IMR-90 (cell line): ENCODE results near the gene YBX2. TPM values are rescaled to one million over a fixed set of nuclear protein-coding genes. Genes with fewer than 3 reads are reported as not detected.

Source experiments
- ATAC-seq: fragments of 200-7000 bp; cut with Tn5 transposase; 2 replicates; pipeline ENCODE4 v1.9.1; 2020; ENCODE audit warnings: low read depth, mild to moderate bottlenecking, moderate library complexity
- BruUV-seq: library from RNA; stranded (reverse); fragments of 400-500 nt; replicated peaks from 2 replicates; lab custom pipeline; 2021; lab: Mats Ljungman, UMichigan
- CTCF ChIA-PET: fragments of 300-600 bp; formaldehyde crosslinking; extraction: SDS; loops from one replicate; lab custom pipeline; 2021; ENCODE audit warnings: antibody characterized with exemption; lab: Yijun Ruan, JAX
- POLR2A ChIA-PET: fragments of 300-600 bp; sonication (Branson Sonifier 250); formaldehyde crosslinking; loops from one replicate; lab custom pipeline; 2022; ENCODE audit warnings: antibody characterized with exemption; ENCODE audit not compliant: unreplicated experiment; lab: Charles Lee
- DNase-seq: peaks from one replicate; pipeline ENCODE4 v3.0.0; 2013
- H2AFZ ChIP-seq: replicated peaks from 2 replicates; pipeline ENCODE3; 2013; ENCODE audit warnings: low read length, mild to moderate bottlenecking; ENCODE audit not compliant: poor library complexity
- H2AK5ac ChIP-seq: 2 replicates; pipeline ENCODE4 v1.6.1; 2013; ENCODE audit warnings: low read depth, low read length, inconsistent platforms
- H2AK9ac ChIP-seq: replicated peaks from 2 replicates; pipeline ENCODE3; 2013; ENCODE audit warnings: mild to moderate bottlenecking, low read depth, low read length, moderate library complexity; ENCODE audit not compliant: poor library complexity
- H2BK120ac ChIP-seq: 2 replicates; pipeline ENCODE4 v1.6.1; 2013; ENCODE audit warnings: low read depth, low read length, inconsistent platforms
- H2BK15ac ChIP-seq: 3 replicates; pipeline ENCODE4 v1.6.1; 2013; ENCODE audit warnings: low read depth, low read length, inconsistent platforms
- H2BK20ac ChIP-seq: 2 replicates; pipeline ENCODE4 v1.6.1; 2013; ENCODE audit warnings: low read depth, mild to moderate bottlenecking, inconsistent platforms, low read length, moderate library complexity
- H2BK5ac ChIP-seq: 2 replicates; pipeline ENCODE4 v1.6.1; 2013; ENCODE audit warnings: mild to moderate bottlenecking, low read depth, low read length, inconsistent platforms; ENCODE audit not compliant: poor library complexity, severe bottlenecking
- H3K14ac ChIP-seq: replicated peaks from 2 replicates; pipeline ENCODE4 v1.6.1; 2013; ENCODE audit warnings: low read depth, low read length, inconsistent platforms
- H3K18ac ChIP-seq: 2 replicates; pipeline ENCODE4 v1.6.1; 2013; ENCODE audit warnings: low read depth, low read length, control low read depth
- H3K23ac ChIP-seq: 2 replicates; pipeline ENCODE4 v1.6.1; 2013; ENCODE audit warnings: low read depth, low read length, inconsistent platforms
- H3K27ac ChIP-seq: 2 replicates; pipeline ENCODE4 v1.5.1; 2013; ENCODE audit warnings: mild to moderate bottlenecking, control low read depth, low read length; ENCODE audit not compliant: insufficient read depth
- H3K27me3 ChIP-seq: 2 replicates; pipeline ENCODE4 v1.6.1; 2013; ENCODE audit warnings: low read length; ENCODE audit not compliant: control insufficient read depth, insufficient read depth
- H3K36me3 ChIP-seq: 2 replicates; pipeline ENCODE4 v1.6.1; 2013; ENCODE audit warnings: low read length, mixed read lengths; ENCODE audit not compliant: control insufficient read depth, insufficient read depth
- H3K4ac ChIP-seq: 2 replicates; pipeline ENCODE4 v1.6.1; 2013; ENCODE audit warnings: low read depth, low read length, inconsistent platforms
- H3K4me1 ChIP-seq: 2 replicates; pipeline ENCODE4 v1.6.1; 2013; ENCODE audit warnings: low read length, mixed read lengths; ENCODE audit not compliant: control insufficient read depth, insufficient read depth
- H3K4me2 ChIP-seq: 2 replicates; pipeline ENCODE4 v1.6.1; 2013; ENCODE audit warnings: low read depth, mild to moderate bottlenecking, control low read depth, low read length, moderate library complexity
- H3K4me3 ChIP-seq: 2 replicates; pipeline ENCODE4 v1.5.1; 2013; ENCODE audit warnings: low read depth, mild to moderate bottlenecking, control low read depth, low read length, moderate library complexity; ENCODE audit not compliant: insufficient read depth
- H3K56ac ChIP-seq: 2 replicates; pipeline ENCODE4 v1.6.1; 2013; ENCODE audit warnings: low read length, inconsistent platforms; ENCODE audit not compliant: insufficient read depth; ENCODE audit errors: extremely low read depth
- H3K79me1 ChIP-seq, 2 experiments: 2 replicates each; pipeline ENCODE4 v1.6.1; 2013; ENCODE audit warnings: low read length in 2 of 2, inconsistent platforms in 1 of 2, low read depth in 1 of 2
- H3K9ac ChIP-seq: 2 replicates; pipeline ENCODE4 v1.6.1; 2013; ENCODE audit warnings: low read depth, low read length, control low read depth
- H3K9me1 ChIP-seq: 2 replicates; pipeline ENCODE4 v1.6.1; 2013; ENCODE audit warnings: low read length, inconsistent platforms; ENCODE audit not compliant: insufficient read depth
- H3K9me3 ChIP-seq: 2 replicates; pipeline ENCODE4 v1.6.1; 2013; ENCODE audit warnings: low read length; ENCODE audit not compliant: control insufficient read depth, insufficient read depth
- H4K20me1 ChIP-seq: 2 replicates; pipeline ENCODE4 v1.6.1; 2013; ENCODE audit warnings: low read length, inconsistent platforms; ENCODE audit not compliant: insufficient read depth
- H4K5ac ChIP-seq: 2 replicates; pipeline ENCODE4 v1.6.1; 2013; ENCODE audit warnings: mild to moderate bottlenecking, low read depth, low read length, control low read depth
- H4K8ac ChIP-seq, 2 experiments: 2 replicates each; pipeline ENCODE4 v1.6.1; 2013; ENCODE audit warnings: low read depth in 2 of 2, low read length in 2 of 2, control low read depth in 1 of 2, inconsistent platforms in 1 of 2
- H4K91ac ChIP-seq: 2 replicates; pipeline ENCODE4 v1.6.1; 2013; ENCODE audit warnings: low read depth, low read length, inconsistent platforms; ENCODE audit not compliant: insufficient read depth
- BHLHE40 ChIP-seq: fragments of 150-350 bp; IDR thresholded peaks from 2 replicates; pipeline ENCODE4 v1.6.1; 2016; ENCODE audit warnings: mild to moderate bottlenecking, low read depth, low read length
- CEBPB ChIP-seq: IDR thresholded peaks from 2 replicates; pipeline ENCODE4 v1.6.1; 2012; ENCODE audit warnings: low read depth, low read length, improper control_type of control experiment
- CHD1 ChIP-seq: IDR thresholded peaks from 2 replicates; pipeline ENCODE4 v1.6.1; 2012; ENCODE audit warnings: low read depth, low read length, improper control_type of control experiment
- CTCF ChIP-seq: conservative IDR thresholded peaks from 2 replicates; pipeline ENCODE4 v1.5.1; 2012; ENCODE audit warnings: mild to moderate bottlenecking, low read depth, low read length, improper control_type of control experiment
- ELK1 ChIP-seq: fragments of 150-350 bp; IDR thresholded peaks from 2 replicates; pipeline ENCODE4 v1.6.1; 2016; ENCODE audit warnings: low read depth, mild to moderate bottlenecking, low read length, moderate library complexity, borderline replicate concordance
- FOS ChIP-seq: fragments of 150-350 bp; IDR thresholded peaks from 2 replicates; pipeline ENCODE4 v1.6.1; 2016; ENCODE audit warnings: low read depth, low read length
- MAFK ChIP-seq: IDR thresholded peaks from 2 replicates; pipeline ENCODE4 v1.6.1; 2012; ENCODE audit warnings: low read depth, low read length, improper control_type of control experiment
- MAZ ChIP-seq: IDR thresholded peaks from 2 replicates; pipeline ENCODE4 v1.6.1; 2012; ENCODE audit warnings: low read depth, mild to moderate bottlenecking, low read length, improper control_type of control experiment, moderate library complexity, borderline replicate concordance
- MXI1 ChIP-seq: IDR thresholded peaks from 2 replicates; pipeline ENCODE4 v1.6.1; 2012; ENCODE audit warnings: low read depth, mild to moderate bottlenecking, low read length, moderate library complexity, borderline replicate concordance
- NFE2L2 ChIP-seq: fragments of 150-350 bp; IDR thresholded peaks from 2 replicates; pipeline ENCODE4 v1.6.1; 2016; ENCODE audit warnings: low read depth, mild to moderate bottlenecking, low read length
- POLR2A ChIP-seq: IDR thresholded peaks from 2 replicates; pipeline ENCODE4 v1.6.1; 2012; ENCODE audit warnings: mild to moderate bottlenecking, low read depth, low read length
- RCOR1 ChIP-seq: IDR thresholded peaks from 2 replicates; pipeline ENCODE4 v1.6.1; 2012; ENCODE audit warnings: mild to moderate bottlenecking, low read length, improper control_type of control experiment; ENCODE audit not compliant: insufficient replicate concordance
- RFX5 ChIP-seq: IDR thresholded peaks from 2 replicates; pipeline ENCODE4 v1.8.0; 2012; ENCODE audit warnings: low read depth, mild to moderate bottlenecking, low read length, moderate library complexity
- SMC3 ChIP-seq: fragments of 150-350 bp; IDR thresholded peaks from 2 replicates; pipeline ENCODE4 v1.6.1; 2016; ENCODE audit warnings: low read depth, mild to moderate bottlenecking, antibody characterized with exemption, low read length, moderate library complexity
- USF2 ChIP-seq: fragments of 150-350 bp; IDR thresholded peaks from 2 replicates; pipeline ENCODE4 v1.6.1; 2017; ENCODE audit warnings: mild to moderate bottlenecking, antibody characterized with exemption, low read length, low read depth
- WGBS, 2 experiments: methylation state at CpG; one replicate each; pipeline versions ENCODE4 v1.1.5 to v1.1.7; 2013; ENCODE audit warnings: missing lambda C conversion rate in 2 of 2; ENCODE audit not compliant: insufficient read length in 1 of 2; ENCODE audit errors: extremely low coverage in 2 of 2; 5-methylcytosine and 5-hydroxymethylcytosine counted together
- dilution Hi-C: fragments of 300-500 bp; cut with HindIII; formaldehyde crosslinking; loops from one replicate; pipeline ENCODE4 v1.14.3; 2018; ENCODE audit warnings: low sequenced_read_pairs; ENCODE audit not compliant: unreplicated experiment
- in situ Hi-C: fragments of 300-500 bp; cut with MboI; formaldehyde crosslinking; loops from 3 replicates; pipeline ENCODE4 v1.14.3; 2019; ENCODE audit warnings: low sequenced_read_pairs, inconsistent platforms, mixed read lengths
- intact Hi-C: fragments of 100-400 bp; cut with micrococcal nuclease; formaldehyde crosslinking; loops from 2 replicates; pipeline ENCODE4 v1.10.0; 2022
- polyA plus RNA-seq, 3 experiments: library from polyadenylated mRNA; depleted of rRNA; stranded (reverse); fragments of >200 nt; gene quantifications; 2 replicates each; pipeline ENCODE4 v1.2.3, GENCODE V29; 2012; ENCODE audit warnings: low replicate concordance in 1 of 3
- total RNA-seq: library from RNA; depleted of rRNA; stranded (reverse); fragments of >200 nt; gene quantifications from 2 replicates; pipeline ENCODE4 v1.2.3, GENCODE V29; 2012

YBX2 gene
- total and polyA plus RNA-seq, 2 of the 4 experiments (the other 2 are of a cell fraction) = 0.17 TPM; not detected in 1

GRCh38 chr17:7340179-7340578 lies 45.7 kb upstream of the YBX2 start:
- BruUV-seq = no TSS peak
- CTCF ChIA-PET = interaction anchor here (0.6 kb wide), 1 partner anchor 9 kb away, joined by 3 read pairs; no protein-coding TSS in a partner anchor
- Histone ChIP-seq H3K79me1 (no peaks in the 10 kb centered on the region), H2BK120ac (no peak overlapping the region), H3K36me3 (no peaks in the 10 kb centered on the region), H2AK5ac (no peak overlapping the region), H3K4me2 (no peak overlapping the region), H3K27ac (no peak overlapping the region), H3K18ac (no peak overlapping the region), H3K14ac (no peak overlapping the region), H2BK5ac (no peak overlapping the region), H3K23ac (no peak overlapping the region), H3K56ac (no peak overlapping the region), H4K5ac (no peak overlapping the region), H3K9me3 (no peaks in the 10 kb centered on the region), H3K9ac (no peak overlapping the region), H3K4me3 (no peak overlapping the region), H2AK9ac (no peak overlapping the region), H2AFZ (no peak overlapping the region), H2BK20ac (no peak overlapping the region), H2BK15ac (no peak overlapping the region), H4K20me1 (no peaks in the 10 kb centered on the region), H3K9me1 (no peaks in the 10 kb centered on the region), H3K27me3 (peaks cover 25% of the 10 kb centered on the region), H3K4me1 (no peaks in the 10 kb centered on the region), H3K4ac (no peak overlapping the region), H4K91ac (no peak overlapping the region), H4K8ac (no peak overlapping the region)
- in situ Hi-C loops (no loop called here), dilution Hi-C loops (no loop called here), intact Hi-C loops (no loop called here)
- TF ChIP-seq FOS (no peak), CEBPB (no peak), RFX5 (no peak), POLR2A (no peak), USF2 (no peak), CTCF (no peak), NFE2L2 (no peak), ELK1 (no peak), BHLHE40 (no peak), MAFK (no peak), CHD1 (no peak), MAZ (no peak), SMC3 (no peak), RCOR1 (no peak), MXI1 (no peak)
- POLR2A ChIA-PET = no interaction called here
- no CpG with 5 or more reads among the region's 2 CpGs for WGBS, 2 experiments
- ATAC-seq = no peak
- peak; percentile 16 for DNase-seq
